ENCODE measurements around the gene COP1. TPM values are rescaled to one million over a fixed set of nuclear protein-coding genes. Genes with fewer than 3 reads are reported as not detected.

COP1 gene
- total and polyA plus RNA-seq, 2 donors (not counting 1 experiment from before 2014, with no cell fraction given): 18.7 to 68.5 TPM

DNA sequence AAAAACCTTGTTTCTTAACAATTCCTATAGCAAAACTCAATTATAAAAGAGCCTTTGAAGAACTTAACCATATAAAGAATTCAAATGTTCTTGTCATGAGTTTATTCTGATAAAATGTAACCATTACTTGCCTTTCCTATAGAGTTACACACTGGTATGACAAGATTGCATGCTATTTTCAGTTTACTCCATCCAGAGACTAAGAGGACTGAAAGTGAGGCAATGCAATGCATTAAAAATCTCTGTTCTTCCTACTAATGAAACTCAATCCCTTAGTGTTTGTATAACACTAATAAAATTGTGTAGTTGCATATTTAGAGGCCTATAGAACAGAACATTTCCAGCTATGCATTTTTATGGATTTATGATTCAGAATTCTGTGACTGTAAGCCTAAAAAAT, 88.1 kb downstream of the COP1 start:
- H3K4me2 ChIP-seq (replicated peaks; ENCODE audit: low read depth, low read length, poor library complexity, severe bottlenecking): no peak overlapping the region
- no peak overlapping the region for H3K9ac ChIP-seq (ENCODE audit: low read length)
- H3K4me3 ChIP-seq (ENCODE audit: control extremely low read depth in 1 of 5, extremely low read depth in 1 of 5, insufficient read depth in 1 of 5, low read depth in 2 of 5, low read length in 4 of 5): no peak overlapping the region
- peaks cover 5 to 8% (median 7%) of the 10 kb centered on the region in 3 donors for H3K9me3 ChIP-seq (ENCODE audit: control extremely low read depth in 1 of 3, control insufficient read depth in 2 of 3, insufficient read depth in 1 of 3, low read length in 2 of 3)
- ChIA-PET CTCF (no interaction called here), POLR2A (no interaction called here)
- no peaks in the 10 kb centered on the region for H3K79me2 ChIP-seq (ENCODE audit: control insufficient read depth, insufficient read depth, low read length)
- ATAC-seq (ENCODE audit: low read depth): no peak
- H3K4me1 ChIP-seq (ENCODE audit: control insufficient read depth in 2 of 2, insufficient read depth in 2 of 2, low read length in 2 of 2): no peaks in the 10 kb centered on the region
- H3K4me1 Mint-ChIP-seq: no peaks in the 10 kb centered on the region
- H3K36me3 ChIP-seq (replicated peaks in 1 of 2; ENCODE audit: control extremely low read depth in 1 of 2, control insufficient read depth in 1 of 2, extremely low read depth in 1 of 2, insufficient read depth in 2 of 2, low read length in 1 of 2): peaks cover 11 to 27% of the 10 kb centered on the region in 2 experiments
- H3K4me3 Mint-ChIP-seq: no peak overlapping the region
- no peak overlapping the region for H3K27ac Mint-ChIP-seq
- peaks cover 2% of the 10 kb centered on the region for H3K9me3 Mint-ChIP-seq (ENCODE audit: insufficient read depth)
- H3K27me3 ChIP-seq (replicated peaks in 1 of 4; ENCODE audit: control extremely low read depth in 1 of 4, control insufficient read depth in 3 of 4, insufficient read depth in 4 of 4, low read length in 3 of 4): no peaks in the 10 kb centered on the region
- intact Hi-C loops (cut with micrococcal nuclease): no loop called here
- no peaks in the 10 kb centered on the region for H3K27me3 Mint-ChIP-seq
- no peak for TF ChIP-seq EZH2 (IDR thresholded peaks at IDR 0.05; ENCODE audit: borderline replicate concordance, insufficient read depth, low read depth, low read length, poor library complexity, severe bottlenecking)
- TF ChIP-seq, protein P1, sequence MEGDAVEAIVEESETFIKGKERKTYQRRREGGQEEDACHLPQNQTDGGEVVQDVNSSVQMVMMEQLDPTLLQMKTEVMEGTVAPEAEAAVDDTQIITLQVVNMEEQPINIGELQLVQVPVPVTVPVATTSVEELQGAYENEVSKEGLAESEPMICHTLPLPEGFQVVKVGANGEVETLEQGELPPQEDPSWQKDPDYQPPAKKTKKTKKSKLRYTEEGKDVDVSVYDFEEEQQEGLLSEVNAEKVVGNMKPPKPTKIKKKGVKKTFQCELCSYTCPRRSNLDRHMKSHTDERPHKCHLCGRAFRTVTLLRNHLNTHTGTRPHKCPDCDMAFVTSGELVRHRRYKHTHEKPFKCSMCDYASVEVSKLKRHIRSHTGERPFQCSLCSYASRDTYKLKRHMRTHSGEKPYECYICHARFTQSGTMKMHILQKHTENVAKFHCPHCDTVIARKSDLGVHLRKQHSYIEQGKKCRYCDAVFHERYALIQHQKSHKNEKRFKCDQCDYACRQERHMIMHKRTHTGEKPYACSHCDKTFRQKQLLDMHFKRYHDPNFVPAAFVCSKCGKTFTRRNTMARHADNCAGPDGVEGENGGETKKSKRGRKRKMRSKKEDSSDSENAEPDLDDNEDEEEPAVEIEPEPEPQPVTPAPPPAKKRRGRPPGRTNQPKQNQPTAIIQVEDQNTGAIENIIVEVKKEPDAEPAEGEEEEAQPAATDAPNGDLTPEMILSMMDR (IDR thresholded peaks at IDR 0.05): no peak
- no peak for DNase-seq
- no peak overlapping the region for H2AFZ ChIP-seq (ENCODE audit: insufficient read depth, low read depth, low read length, poor library complexity, severe bottlenecking)
- H4K20me1 ChIP-seq (ENCODE audit: control insufficient read depth, insufficient read depth, low read length, poor library complexity, severe bottlenecking): no peaks in the 10 kb centered on the region
- H3K27ac ChIP-seq (ENCODE audit: low read length in 2 of 2): no peak overlapping the region

DNA sequence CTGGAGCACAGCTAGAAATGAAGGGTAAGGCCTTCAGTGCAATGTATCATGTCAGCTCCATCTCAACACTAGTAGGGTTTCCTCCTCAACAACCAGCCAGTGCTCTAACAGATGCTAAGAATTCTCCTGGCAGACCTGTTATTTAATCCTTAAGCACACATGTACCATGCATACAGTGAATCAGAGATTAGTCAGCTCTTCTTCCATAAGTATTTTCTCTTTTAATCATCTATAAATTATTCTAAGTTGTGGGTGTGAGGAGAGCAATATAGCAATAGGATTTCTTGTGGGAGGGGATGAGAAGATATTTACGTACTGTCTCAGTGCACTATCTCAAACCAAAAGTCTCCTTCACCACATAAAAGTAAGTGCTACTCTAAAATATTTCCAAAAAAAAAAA, 95.3 kb downstream of the COP1 start:
- H3K4me3 ChIP-seq (ENCODE audit: control extremely low read depth in 1 of 5, extremely low read depth in 1 of 5, insufficient read depth in 1 of 5, low read depth in 2 of 5, low read length in 4 of 5): no peak overlapping the region
- WGBS (ENCODE audit: insufficient coverage): no CpG with 5 or more reads among the region's 1 CpG
- H3K36me3 ChIP-seq (replicated peaks in 1 of 2; ENCODE audit: control extremely low read depth in 1 of 2, control insufficient read depth in 1 of 2, extremely low read depth in 1 of 2, insufficient read depth in 2 of 2, low read length in 1 of 2): peaks cover 18 to 35% of the 10 kb centered on the region in 2 experiments
- Mint-ChIP-seq H3K9me3 (ENCODE audit: insufficient read depth) (peaks cover 2% of the 10 kb centered on the region), H3K27ac (no peak overlapping the region), H3K4me1 (no peaks in the 10 kb centered on the region), H3K27me3 (no peaks in the 10 kb centered on the region), H3K4me3 (no peak overlapping the region)
- DNase-seq: no peak
- no peaks in the 10 kb centered on the region for H4K20me1 ChIP-seq (ENCODE audit: control insufficient read depth, insufficient read depth, low read length, poor library complexity, severe bottlenecking)
- intact Hi-C loops (cut with micrococcal nuclease): no loop called here
- ATAC-seq (ENCODE audit: low read depth): no peak
- TF ChIP-seq, protein P1 (IDR thresholded peaks at IDR 0.05): no peak
- H3K4me1 ChIP-seq (ENCODE audit: control insufficient read depth in 2 of 2, insufficient read depth in 2 of 2, low read length in 2 of 2): no peaks in the 10 kb centered on the region
- ChIA-PET POLR2A (no interaction called here), CTCF (no interaction called here)
- H3K9me3 ChIP-seq (ENCODE audit: control extremely low read depth in 1 of 3, control insufficient read depth in 2 of 3, insufficient read depth in 1 of 3, low read length in 2 of 3): peaks cover 0 to 5% (median 0%) of the 10 kb centered on the region in 3 donors
- peaks cover 7% of the 10 kb centered on the region for H3K79me2 ChIP-seq (ENCODE audit: control insufficient read depth, insufficient read depth, low read length)
- H3K4me2 ChIP-seq (replicated peaks; ENCODE audit: low read depth, low read length, poor library complexity, severe bottlenecking): no peak overlapping the region
- no peak overlapping the region for H3K27ac ChIP-seq (ENCODE audit: low read length in 2 of 2)
- H2AFZ ChIP-seq (ENCODE audit: insufficient read depth, low read depth, low read length, poor library complexity, severe bottlenecking): no peak overlapping the region
- H3K27me3 ChIP-seq (replicated peaks in 1 of 4; ENCODE audit: control extremely low read depth in 1 of 4, control insufficient read depth in 3 of 4, insufficient read depth in 4 of 4, low read length in 3 of 4): no peaks in the 10 kb centered on the region
- H3K9ac ChIP-seq (ENCODE audit: low read length): no peak overlapping the region
